ENCODE data around the gene TLR1.

The TLR1 gene

GRCh38 chr4:38800961-38801450, 3.6 kb downstream of the TLR1 start:
- Mint-ChIP-seq H3K27me3 (no peaks in the 10 kb centered on the region), H3K4me1 (ENCODE audit: low read depth in 2 of 2) (peaks cover 23 to 39% of the 10 kb centered on the region in 2 donors), H3K4me3 (no peak overlapping the region), H3K9me3 (peaks cover 7 to 17% of the 10 kb centered on the region in 2 donors), H3K27ac (no peak overlapping the region), H3K36me3 (ENCODE audit: insufficient read depth) (peaks cover 11% of the 10 kb centered on the region)
- ATAC-seq (replicated peaks) = no peak
- DNase-seq = no peak

GRCh38 chr4:38800366-38800765, 4.2 kb downstream of the TLR1 start:
- ATAC-seq (replicated peaks) (no peak), DNase-seq (no peak)
- H3K4me1 Mint-ChIP-seq (ENCODE audit: low read depth in 2 of 2) = peaks cover 17 to 33% of the 10 kb centered on the region in 2 donors
- no peak overlapping the region for H3K4me3 Mint-ChIP-seq
- peaks cover 11% of the 10 kb centered on the region for H3K36me3 Mint-ChIP-seq (ENCODE audit: insufficient read depth)
- peaks cover 7 to 17% of the 10 kb centered on the region in 2 donors for H3K9me3 Mint-ChIP-seq
- no peak overlapping the region for H3K27ac Mint-ChIP-seq
- no peaks in the 10 kb centered on the region for H3K27me3 Mint-ChIP-seq

DNA sequence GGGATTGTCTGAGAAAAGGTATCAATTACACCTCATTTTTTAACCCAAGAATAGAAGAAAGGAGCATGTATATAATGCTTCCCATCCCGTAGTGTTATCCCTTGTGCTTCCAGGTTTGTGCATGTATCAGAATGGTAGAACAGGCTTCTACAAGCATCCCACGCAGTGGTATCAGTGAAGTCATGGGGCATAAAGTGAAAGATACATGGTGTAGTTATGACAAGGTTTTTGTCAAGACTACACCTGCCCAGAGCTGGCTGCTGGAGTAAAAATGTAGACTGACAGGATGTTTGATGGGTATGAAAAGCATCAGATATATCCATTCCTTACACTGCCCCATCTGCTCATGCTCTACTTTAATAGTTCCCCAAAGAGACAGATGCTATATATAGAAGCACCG, 9.5 kb downstream of the TLR1 start:
- no peak for DNase-seq
- Mint-ChIP-seq H3K36me3 (ENCODE audit: insufficient read depth) (peaks cover 11% of the 10 kb centered on the region), H3K9me3 (peaks cover 4 to 29% of the 10 kb centered on the region in 2 donors)

DNA sequence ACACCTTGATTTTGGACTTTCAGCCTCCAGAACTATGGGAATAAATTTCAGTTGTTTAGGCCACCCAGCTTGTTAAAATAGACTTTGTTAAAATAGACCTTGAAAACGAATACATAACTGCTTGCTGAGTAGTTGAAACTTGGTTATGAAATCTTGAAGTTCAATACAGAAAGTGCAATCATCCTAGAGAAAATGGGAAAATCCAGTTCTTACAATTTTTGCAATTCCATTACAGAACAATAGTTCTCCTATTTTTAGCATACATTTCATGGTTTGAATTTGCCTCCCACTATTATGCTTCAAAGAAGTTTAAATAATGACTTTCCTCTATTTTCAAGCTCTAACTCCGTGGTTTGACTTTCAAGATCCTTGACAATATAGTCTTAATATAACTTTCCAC, 10.5 kb downstream of the TLR1 start:
- Mint-ChIP-seq H3K4me3 (no peak overlapping the region), H3K36me3 (ENCODE audit: insufficient read depth) (peaks cover 4% of the 10 kb centered on the region), H3K27ac (no peak overlapping the region), H3K9me3 (peaks cover 3 to 23% of the 10 kb centered on the region in 2 donors), H3K27me3 (no peaks in the 10 kb centered on the region), H3K4me1 (ENCODE audit: low read depth in 2 of 2) (peaks cover 0 to 1% of the 10 kb centered on the region in 2 donors)
- ATAC-seq (replicated peaks) (no peak), DNase-seq (no peak)

More for the DNA sequence above, 9.5 kb downstream of the TLR1 start:
- ATAC-seq (replicated peaks) = no peak
- no peaks in the 10 kb centered on the region for H3K27me3 Mint-ChIP-seq
- peaks cover 0 to 3% of the 10 kb centered on the region in 2 donors for H3K4me1 Mint-ChIP-seq (ENCODE audit: low read depth in 2 of 2)
- H3K4me3 Mint-ChIP-seq = no peak overlapping the region
- H3K27ac Mint-ChIP-seq = no peak overlapping the region

DNA sequence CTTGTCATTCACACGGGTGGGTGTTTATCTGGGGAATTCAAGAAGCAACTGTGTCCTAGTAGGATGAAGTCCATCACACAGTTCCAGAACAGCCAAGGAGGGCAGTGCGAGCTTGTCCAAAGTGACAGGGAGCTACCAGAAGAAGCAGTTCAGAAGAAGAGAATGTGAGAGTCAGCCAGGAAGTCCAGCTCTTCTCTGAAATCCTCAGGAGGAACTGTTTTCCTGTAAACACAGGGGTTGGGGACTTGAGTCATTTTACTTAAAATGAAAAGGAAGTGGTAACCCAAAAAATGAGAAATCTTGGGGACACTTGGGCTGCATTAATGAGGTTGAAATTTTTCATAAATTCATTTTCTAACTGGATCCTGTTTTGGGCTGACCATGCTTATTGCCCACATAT, 13.6 kb downstream of the TLR1 start:
- Mint-ChIP-seq H3K4me1 (ENCODE audit: low read depth in 2 of 2) (no peaks in the 10 kb centered on the region), H3K27ac (no peak overlapping the region), H3K36me3 (ENCODE audit: insufficient read depth) (peaks cover 4% of the 10 kb centered on the region), H3K9me3 (peaks cover 0 to 20% of the 10 kb centered on the region in 2 donors), H3K27me3 (no peaks in the 10 kb centered on the region), H3K4me3 (no peak overlapping the region)
- ATAC-seq (replicated peaks) (no peak), DNase-seq (no peak)

DNA sequence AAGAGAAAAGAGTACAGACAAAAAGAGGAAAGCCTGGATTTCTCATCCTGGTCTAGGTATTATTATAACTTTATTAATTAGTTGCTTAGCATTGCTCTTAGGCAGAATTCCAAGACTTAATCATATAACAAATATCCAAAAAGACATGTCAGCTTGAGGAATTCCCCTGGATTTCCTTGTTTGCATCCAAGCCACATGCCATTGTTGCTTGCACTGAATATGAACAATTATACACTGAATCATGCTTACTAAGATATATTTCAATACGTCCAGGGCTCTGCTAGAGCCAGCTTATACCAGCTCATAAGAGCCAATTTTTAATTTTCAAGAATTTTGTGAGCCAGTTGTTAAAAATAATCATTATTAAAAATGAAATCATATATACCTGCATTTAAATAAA, 16.3 kb downstream of the TLR1 start:
- H3K4me3 Mint-ChIP-seq = no peak overlapping the region
- H3K27me3 Mint-ChIP-seq = no peaks in the 10 kb centered on the region
- ATAC-seq (replicated peaks) (no peak), DNase-seq (no peak)
- peaks cover 0 to 7% of the 10 kb centered on the region in 2 donors for H3K9me3 Mint-ChIP-seq
- H3K4me1 Mint-ChIP-seq (ENCODE audit: low read depth in 2 of 2) = no peaks in the 10 kb centered on the region
- no peak overlapping the region for H3K27ac Mint-ChIP-seq
- peaks cover 4% of the 10 kb centered on the region for H3K36me3 Mint-ChIP-seq (ENCODE audit: insufficient read depth)

DNA sequence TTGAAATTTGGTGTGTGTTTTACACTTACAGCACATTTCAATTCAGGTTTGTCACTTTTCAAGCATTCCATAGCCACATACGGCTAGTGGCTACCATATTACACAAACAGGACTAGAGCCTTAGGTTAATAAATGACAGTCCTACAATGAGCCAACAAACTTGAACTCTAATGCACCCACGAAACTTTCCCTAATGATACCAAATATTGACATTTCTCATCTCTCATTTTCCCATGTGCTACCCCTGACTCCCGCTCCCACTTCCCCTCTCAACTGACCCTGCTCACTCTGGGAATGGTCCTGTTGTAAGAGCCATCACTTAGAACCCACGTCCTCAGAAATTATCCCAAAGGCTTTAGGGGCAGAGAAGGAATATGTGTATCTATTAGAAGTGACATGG, 16.9 kb downstream of the TLR1 start:
- Mint-ChIP-seq H3K27ac (no peak overlapping the region), H3K27me3 (peaks cover 0 to 3% of the 10 kb centered on the region in 2 donors), H3K4me1 (ENCODE audit: low read depth in 2 of 2) (peaks cover 2% of the 10 kb centered on the region in 2 donors), H3K36me3 (ENCODE audit: insufficient read depth) (peaks cover 4% of the 10 kb centered on the region), H3K9me3 (peaks cover 0 to 7% of the 10 kb centered on the region in 2 donors), H3K4me3 (no peak overlapping the region)
- DNase-seq = no peak
- no peak for ATAC-seq (replicated peaks)

DNA sequence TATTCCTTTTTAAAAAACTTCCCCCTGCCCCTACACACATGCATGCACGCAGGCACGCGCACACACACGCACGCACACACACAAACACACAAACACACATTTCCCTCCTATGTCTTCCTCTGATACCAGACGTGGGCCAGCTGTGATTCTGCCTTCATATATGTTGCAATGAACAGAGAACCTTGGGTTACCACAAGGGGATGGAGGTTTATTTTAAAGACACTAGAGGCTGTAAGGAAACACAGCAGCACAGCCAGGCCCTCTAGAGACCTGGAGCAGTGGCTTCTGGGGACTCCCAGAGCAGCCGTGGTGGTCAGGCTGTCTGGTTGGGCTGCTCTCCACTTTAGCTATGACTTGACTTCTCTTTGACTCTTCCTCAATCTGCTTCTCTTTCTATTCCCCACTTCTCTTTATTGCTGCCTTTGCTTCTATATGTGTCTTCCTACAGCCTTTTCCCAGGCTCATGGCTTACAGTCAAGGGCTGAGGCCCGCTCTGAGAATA, 18.6 kb downstream of the TLR1 start:
- Mint-ChIP-seq H3K4me1 (ENCODE audit: low read depth in 2 of 2) (peaks cover 2 to 3% of the 10 kb centered on the region in 2 donors), H3K9me3 (peaks cover 0 to 7% of the 10 kb centered on the region in 2 donors), H3K4me3 (no peak overlapping the region), H3K36me3 (ENCODE audit: insufficient read depth) (peaks cover 4% of the 10 kb centered on the region), H3K27me3 (peaks cover 0 to 5% of the 10 kb centered on the region in 2 donors), H3K27ac (no peak overlapping the region)
- ATAC-seq (replicated peaks) (no peak), DNase-seq (no peak)

GRCh38 chr4:38785041-38785790, 19.4 kb downstream of the TLR1 start:
- ATAC-seq (replicated peaks) (no peak), DNase-seq (no peak)
- H3K36me3 Mint-ChIP-seq (ENCODE audit: insufficient read depth) = no peaks in the 10 kb centered on the region
- peaks cover 2 to 3% of the 10 kb centered on the region in 2 donors for H3K4me1 Mint-ChIP-seq (ENCODE audit: low read depth in 2 of 2)
- no peak overlapping the region for H3K4me3 Mint-ChIP-seq
- H3K27me3 Mint-ChIP-seq = peaks cover 0 to 5% of the 10 kb centered on the region in 2 donors
- H3K27ac Mint-ChIP-seq = no peak overlapping the region
- peaks cover 0 to 5% of the 10 kb centered on the region in 2 donors for H3K9me3 Mint-ChIP-seq

GRCh38 chr4:38784141-38784540, 20.4 kb downstream of the TLR1 start:
- peaks cover 2 to 3% of the 10 kb centered on the region in 2 donors for H3K4me1 Mint-ChIP-seq (ENCODE audit: low read depth in 2 of 2)
- H3K27me3 Mint-ChIP-seq = peaks cover 0 to 5% of the 10 kb centered on the region in 2 donors
- DNase-seq (no peak), ATAC-seq (replicated peaks) (no peak)
- no peak overlapping the region for H3K27ac Mint-ChIP-seq
- no peaks in the 10 kb centered on the region for H3K9me3 Mint-ChIP-seq
- no peaks in the 10 kb centered on the region for H3K36me3 Mint-ChIP-seq (ENCODE audit: insufficient read depth)
- H3K4me3 Mint-ChIP-seq = no peak overlapping the region

DNA sequence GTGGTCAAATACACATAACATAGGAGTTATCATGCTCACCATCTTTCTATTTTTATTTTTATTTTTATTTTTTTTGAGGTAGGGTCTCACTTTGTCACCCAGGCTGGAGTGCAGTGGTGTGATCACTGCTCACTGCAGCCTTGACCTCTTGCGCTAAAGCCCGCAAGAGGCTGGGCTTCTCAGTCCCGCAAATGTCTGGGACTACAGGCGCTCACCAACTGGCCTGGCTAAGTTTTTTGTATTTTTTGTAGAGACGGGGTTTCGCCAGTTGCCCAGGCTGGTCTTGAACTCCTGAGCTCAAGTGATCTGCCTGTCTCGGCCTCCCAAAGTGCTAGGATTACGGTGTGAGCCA, 21.5 kb downstream of the TLR1 start:
- Mint-ChIP-seq H3K36me3 (ENCODE audit: insufficient read depth) (no peaks in the 10 kb centered on the region), H3K4me1 (ENCODE audit: low read depth in 2 of 2) (peaks cover 2 to 3% of the 10 kb centered on the region in 2 donors), H3K27ac (no peak overlapping the region), H3K9me3 (no peaks in the 10 kb centered on the region), H3K27me3 (peaks cover 0 to 5% of the 10 kb centered on the region in 2 donors), H3K4me3 (no peak overlapping the region)
- DNase-seq (no peak), ATAC-seq (replicated peaks) (no peak)

DNA sequence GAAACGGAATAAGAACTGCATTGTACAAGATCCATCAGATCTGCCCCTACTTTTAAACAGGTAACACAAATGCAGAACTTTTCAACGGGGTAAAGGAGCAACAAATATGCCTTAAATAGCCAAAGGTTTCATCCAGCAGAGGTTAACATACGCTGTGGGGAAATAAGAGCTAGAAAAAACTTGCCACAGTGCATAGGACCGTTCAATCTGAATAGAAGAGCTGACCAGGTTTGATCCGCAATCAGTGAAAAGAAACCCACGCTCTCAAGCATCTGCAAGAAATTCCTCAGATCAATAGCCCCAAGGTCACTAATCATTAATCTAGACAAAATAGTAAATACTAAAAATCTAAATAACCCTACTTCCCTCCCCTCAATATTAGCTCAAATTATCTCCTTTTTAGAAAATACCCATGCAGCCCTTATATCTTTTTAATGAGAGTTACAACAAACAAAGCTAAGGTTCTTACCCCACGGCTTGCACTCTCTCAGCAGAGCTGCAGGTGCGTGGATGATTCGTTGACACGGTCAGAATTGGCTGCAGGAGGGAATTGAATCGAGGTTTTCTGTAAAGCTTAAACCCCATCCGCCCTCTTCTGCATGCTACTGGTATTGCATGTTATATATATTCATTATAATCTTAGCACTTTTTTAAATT, 22.0 kb downstream of the TLR1 start, which contains the start of gene TLR10:
TLR10 (minus strand) TSS at position 539 of the 657 bp plus-strand sequence. CDS start 7,400 bp downstream, outside the sequence.
- Mint-ChIP-seq H3K4me3 (no peak within 1 kb of the TSS), H3K27me3 (peaks cover under 1 to 5% of the 10 kb centered on the region in 2 donors), H3K36me3 (ENCODE audit: insufficient read depth) (no peaks in the 10 kb centered on the region), H3K27ac (no peak within 1 kb of the TSS), H3K9me3 (no peaks in the 10 kb centered on the region), H3K4me1 (ENCODE audit: low read depth in 2 of 2) (peaks cover 2 to 3% of the 10 kb centered on the region in 2 donors)
- peak; percentile 66 for ATAC-seq (replicated peaks)
- peak; percentile 25 to 41 (median 28) for DNase-seq

DNA sequence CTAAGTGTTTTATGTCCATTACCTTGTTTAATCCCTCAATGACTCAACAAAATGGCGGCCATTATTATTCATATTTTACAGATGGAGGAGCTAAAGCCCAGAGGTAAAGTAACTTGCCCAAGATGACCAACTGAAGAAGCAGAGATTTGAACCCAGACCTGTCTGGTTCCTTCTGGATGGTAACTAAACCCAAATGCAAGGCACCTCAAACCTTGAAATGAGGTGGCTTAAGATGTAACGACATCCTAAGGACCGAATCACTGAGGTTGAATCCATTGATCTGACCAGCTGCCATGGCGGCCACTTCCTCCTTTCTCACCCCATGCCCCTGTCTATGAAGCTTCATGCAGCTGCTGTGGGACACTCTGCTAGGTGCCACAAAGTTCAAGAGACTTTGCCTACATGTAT, 22.7 kb downstream of the TLR1 start:
- DNase-seq (no peak), ATAC-seq (replicated peaks) (no peak)
- Mint-ChIP-seq H3K36me3 (ENCODE audit: insufficient read depth) (no peaks in the 10 kb centered on the region), H3K4me3 (no peak overlapping the region), H3K4me1 (ENCODE audit: low read depth in 2 of 2) (peaks cover 2 to 3% of the 10 kb centered on the region in 2 donors), H3K27ac (no peak overlapping the region), H3K27me3 (peaks cover 7 to 10% of the 10 kb centered on the region in 2 donors), H3K9me3 (no peaks in the 10 kb centered on the region)

Measured in effector memory CD8-positive, alpha-beta T cell (primary cell).